WTC11 (cell line): ENCODE data around the gene ZNF608.

Source experiments
- CTCF ChIP-seq: fragments of 200-600 bp; IDR thresholded peaks from 2 replicates; pipeline ENCODE4 v1.8.0; 2022; ENCODE audit warnings: antibody characterized with exemption
- MXD4 ChIP-seq: fragments of 250-450 bp; sonication (Bioruptor Pico); IDR thresholded peaks from 2 replicates; pipeline ENCODE4 v1.8.0; 2021; ENCODE audit warnings: mild to moderate bottlenecking, moderate library complexity, borderline replicate concordance
- SMAD4 ChIP-seq: sonication (generic); formaldehyde crosslinking; IDR thresholded peaks from 2 replicates; pipeline ENCODE4 v1.8.0; 2022; ENCODE audit warnings: mild to moderate bottlenecking, missing genetic modification reagents

- TF ChIP-seq CTCF (no peak), SMAD4 (CRISPR knock-in tag) (no peak), MXD4 (CRISPR knock-in tag) (no peak)
These were observed 42.7 kb upstream of the ZNF608 start for GRCh38 chr5:124789104-124789605.
